ENCODE results near the gene RIN1.

The RIN1 gene

GRCh38 chr11:66294626-66295620, 41.3 kb downstream of the RIN1 start:
- DNase-seq = no peak

GRCh38 chr11:66293777-66294625, 42.2 kb downstream of the RIN1 start:
- DNase-seq = no peak

- no peak for DNase-seq
Measured at GRCh38 chr11:66293352-66293751, 42.9 kb downstream of the RIN1 start.

GRCh38 chr11:66292543-66293332, 43.5 kb downstream of the RIN1 start:
- DNase-seq = no peak

- peak in 3 of 4 experiments; percentile 21 to 60 (median 46) for DNase-seq
Measured at GRCh38 chr11:66291706-66292542, 44.3 kb downstream of the RIN1 start, which contains the start of gene TMEM151A. TSS of gene TMEM151A (plus strand) at chr11:66291894. CDS start at chr11:66292014, 120 bp downstream.

GRCh38 chr11:66291303-66291705, 44.9 kb downstream of the RIN1 start:
- no peak for DNase-seq

- no peak for DNase-seq
Measured at GRCh38 chr11:66290330-66290621, 46.0 kb downstream of the RIN1 start.

- peak; percentile 81 to 91 (median 84) for DNase-seq
Measured at GRCh38 chr11:66289548-66290329, 46.5 kb downstream of the RIN1 start.

GRCh38 chr11:66288671-66289547, 47.3 kb downstream of the RIN1 start, which contains the start of gene YIF1A:
TSS of gene YIF1A (minus strand) at chr11:66289143. CDS start at chr11:66288985, 158 bp downstream.
- DNase-seq = peak; percentile 98 to 100 (median 99)

GRCh38 chr11:66287889-66288670, 48.2 kb downstream of the RIN1 start:
- DNase-seq = no peak

GRCh38 chr11:66287211-66287888, 48.9 kb downstream of the RIN1 start:
- peak; percentile 35 to 69 (median 62) for DNase-seq

GRCh38 chr11:66286699-66287098, 49.5 kb downstream of the RIN1 start:
- DNase-seq = no peak

- DNase-seq = no peak
Measured at GRCh38 chr11:66285250-66285947, 50.8 kb downstream of the RIN1 start.

- no peak for DNase-seq
Measured at GRCh38 chr11:66284526-66285078, 51.6 kb downstream of the RIN1 start.

- DNase-seq = no peak
Measured at GRCh38 chr11:66283461-66284105, 52.7 kb downstream of the RIN1 start.

All from suppressor macrophage (primary cell).